Measurements from ENCODE around the gene MAP2K1. TPM values are rescaled to one million over a fixed set of nuclear protein-coding genes. Genes with fewer than 3 reads are reported as not detected.
A peak's percentile ranks its signal among the peaks of the same experiment; 100 is the strongest.

MAP2K1 gene
- total RNA-seq, 1 donor from 2014 or later, result 53.6 TPM

- ATAC-seq (peak; percentile 70 to 81), DNase-seq (peak; percentile 64)
- Histone ChIP-seq H3K4me3 (no peak overlapping the region), H3K9me3 (no peaks in the 10 kb centered on the region), H3K27ac (peak overlapping the region; percentile 24), H3K4me1 (no peaks in the 10 kb centered on the region), H3K27me3 (ENCODE audit: low read depth) (no peaks in the 10 kb centered on the region), H3K36me3 (peaks cover 50% of the 10 kb centered on the region)
- no peak for TF ChIP-seq CTCF (IDR thresholded peaks at IDR 0.05)
- intact Hi-C loops (cut with DNase I), result no loop called here
Observed at GRCh38 chr15:66483131-66483566, 96.4 kb downstream of the MAP2K1 start.

- Histone ChIP-seq H3K27me3 (ENCODE audit: low read depth) (no peaks in the 10 kb centered on the region), H3K9me3 (no peaks in the 10 kb centered on the region), H3K4me3 (no peak overlapping the region), H3K36me3 (peaks cover 65% of the 10 kb centered on the region), H3K4me1 (no peaks in the 10 kb centered on the region), H3K27ac (no peak overlapping the region)
- DNase-seq (no peak), ATAC-seq (no peak)
- intact Hi-C loops (cut with DNase I), result no loop called here
- TF ChIP-seq CTCF (IDR thresholded peaks at IDR 0.05), result no peak
Observed at GRCh38 chr15:66484539-66485112, 97.9 kb downstream of the MAP2K1 start.

GRCh38 chr15:66486887-66487286, 100.2 kb downstream of the MAP2K1 start:
- DNase-seq, result no peak
- H3K4me3 ChIP-seq, result no peak overlapping the region
- ATAC-seq, result no peak
- no peak for TF ChIP-seq CTCF (IDR thresholded peaks at IDR 0.05)
- intact Hi-C loops (cut with DNase I), result no loop called here
- no peaks in the 10 kb centered on the region for H3K4me1 ChIP-seq
- no peak overlapping the region for H3K27ac ChIP-seq
- peaks cover 86% of the 10 kb centered on the region for H3K36me3 ChIP-seq
- H3K9me3 ChIP-seq, result no peaks in the 10 kb centered on the region
- no peaks in the 10 kb centered on the region for H3K27me3 ChIP-seq (ENCODE audit: low read depth)

- TF ChIP-seq CTCF (IDR thresholded peaks at IDR 0.05), result no peak
- peaks cover 91% of the 10 kb centered on the region for H3K36me3 ChIP-seq
- no peak for ATAC-seq
Observed at GRCh38 chr15:66488525-66488924, 101.8 kb downstream of the MAP2K1 start.

GRCh38 chr15:66489179-66489791, 102.6 kb downstream of the MAP2K1 start:
- DNase-seq (no peak), ATAC-seq (peak in 1 of 2 donors; percentile 46)
- peaks cover 99% of the 10 kb centered on the region for H3K36me3 ChIP-seq
- TF ChIP-seq CTCF (IDR thresholded peaks at IDR 0.05), result no peak
- no peak overlapping the region for H3K27ac ChIP-seq
- no peak overlapping the region for H3K4me3 ChIP-seq
- H3K4me1 ChIP-seq, result no peaks in the 10 kb centered on the region
- H3K9me3 ChIP-seq, result no peaks in the 10 kb centered on the region
- H3K27me3 ChIP-seq (ENCODE audit: low read depth), result no peaks in the 10 kb centered on the region
- intact Hi-C loops (cut with DNase I), result no loop called here

More at GRCh38 chr15:66488525-66488924, 101.8 kb downstream of the MAP2K1 start:
- Histone ChIP-seq H3K9me3 (no peaks in the 10 kb centered on the region), H3K27ac (no peak overlapping the region), H3K27me3 (ENCODE audit: low read depth) (no peaks in the 10 kb centered on the region), H3K4me3 (no peak overlapping the region), H3K4me1 (no peaks in the 10 kb centered on the region)
- no peak for DNase-seq
- intact Hi-C loops (cut with DNase I), result no loop called here

Measured in lower lobe of right lung (tissue), 2 donors.